Right lobe of liver (tissue), 6 donors: ENCODE data around the gene NASP. TPM values are rescaled to one million over a fixed set of nuclear protein-coding genes. Genes with fewer than 3 reads are reported as not detected.
"Not testable (repeated sequence)": the region's sequence is repeated elsewhere in the genome, so short reads cannot be mapped to it uniquely, and the experiment has no call there.

Experiments used
- ATAC-seq, 4 donors: fragments of 200-7000 bp; cut with Tn5 transposase; one replicate each; pipeline ENCODE4 v1.9.1; 2020; ENCODE audit warnings: mild to moderate bottlenecking in 4 of 4, moderate library complexity in 4 of 4
- DNase-seq, 3 donors: peaks; one replicate each; pipeline ENCODE4 v3.0.0-alpha.2; 2020
- H3K27ac ChIP-seq, 3 donors: fragments of 200-600 bp; one replicate each; pipeline ENCODE4 v1.8.0; 2022
- H3K27me3 ChIP-seq, 2 donors: fragments of 200-600 bp; one replicate each; pipeline ENCODE4 v1.8.0; 2022
- H3K36me3 ChIP-seq, 4 donors: fragments of 200-600 bp; sonication (generic) in 1 of 4; one replicate each; pipeline versions ENCODE4 v1.5.1 to v1.8.0; 2017 to 2022; ENCODE audit warnings: control low read depth in 1 of 4
- H3K4me1 ChIP-seq, 4 donors: fragments of 200-600 bp; sonication (generic) in 1 of 4; one replicate each; pipeline versions ENCODE4 v1.5.1 to v1.8.0; 2017 to 2022; ENCODE audit warnings: control low read depth in 1 of 4
- H3K4me3 ChIP-seq, 3 donors: fragments of 200-600 bp; one replicate each; pipeline ENCODE4 v1.8.0; 2022
- H3K9me3 ChIP-seq, 4 donors: fragments of 200-600 bp; sonication (generic) in 1 of 4; one replicate each; pipeline versions ENCODE4 v1.5.1 to v1.8.0; 2017 to 2022; ENCODE audit warnings: control low read depth in 1 of 4
- POLR2A ChIP-seq: fragments of 450-650 bp; IDR thresholded peaks from one replicate; pipeline ENCODE4 v1.6.1; 2017; ENCODE audit warnings: antibody characterized with exemption, mild to moderate bottlenecking
- WGBS: methylation state at CpG from one replicate; pipeline ENCODE4 v1.1.6; 2018; ENCODE audit warnings: low coverage, low lambda C conversion rate; ENCODE audit not compliant: insufficient coverage; ENCODE audit errors: missing lambda C conversion rate; 5-methylcytosine and 5-hydroxymethylcytosine counted together
- intact Hi-C, 2 donors: fragments of 100-400 bp; cut with DNase I; formaldehyde crosslinking; loops; one replicate each; pipeline versions ENCODE4 v1.11.2 to v1.14.1; 2022
- total RNA-seq, 6 experiments: library from RNA; depleted of rRNA in 2 of 6; stranded (reverse); fragments of >200 nt in 2 of 6; fragmentation: NEBNext Ultra II Directional in 3 of 6; extraction: Animal tissue kit (Norgen Biotek cat#: 25700) in 3 of 6; gene quantifications; one replicate each; pipeline versions ENCODE4 v1.1.0 to v1.2.4, GENCODE V29; 2016 to 2023
- TF ChIP-seq, protein P1 (sequence below), 4 donors: fragments of 200-600 bp in 3 of 4; fragments of 450-650 bp in 1 of 4; IDR thresholded peaks; one replicate each; pipeline versions ENCODE4 v1.5.1 to v1.8.0; 2016 to 2022; ENCODE audit warnings: antibody characterized with exemption in 4 of 4, mild to moderate bottlenecking in 2 of 4
- donor health status: DM: no; HTN: yes; CAD: no.
- donor health status: DM: no; HTN: no; CAD: no.
- donor health status: DM: no; HTN: no; CAD: no.
- donor health status: DM: no; HTN: yes; CAD: no.
- donor health status: DM: no; HTN: yes; CAD: no.

The NASP gene
- total RNA-seq, 6 experiments from 2014 or later, result 21.8 to 31.9 (median 26.1) TPM

DNA sequence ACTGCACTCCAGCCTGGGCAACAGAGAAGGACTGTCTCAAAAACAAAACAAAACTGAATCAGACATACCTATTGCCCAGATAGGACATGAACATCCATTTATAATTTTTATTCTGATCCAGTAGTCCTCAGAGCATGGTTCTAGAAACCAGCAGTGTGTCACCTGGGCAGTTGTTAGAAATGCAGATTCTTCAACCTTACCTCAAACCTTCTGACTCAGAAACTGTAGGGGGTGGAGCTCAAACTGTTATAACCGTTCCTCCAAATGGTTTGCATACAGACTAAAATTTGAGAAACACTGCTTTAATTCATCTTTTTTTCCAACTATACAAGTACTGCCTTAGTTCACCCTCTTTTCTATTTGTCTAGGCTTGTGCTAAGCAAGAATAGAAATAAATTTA is 6.0 kb downstream of the NASP start:
- Histone ChIP-seq H3K27ac (no peak overlapping the region), H3K27me3 (no peaks in the 10 kb centered on the region), H3K4me3 (no peak overlapping the region), H3K4me1 (peaks cover 0 to 15% (median 3%) of the 10 kb centered on the region in 4 donors), H3K9me3 (no peaks in the 10 kb centered on the region), H3K36me3 (peaks cover 0 to 14% (median 4%) of the 10 kb centered on the region in 4 donors)
- WGBS, result 13% methylated on average over 1 of the region's 1 CpG
- intact Hi-C loops, result no loop called here
- DNase-seq (no peak), ATAC-seq (peak in 3 of 4 donors; percentile 7 to 10 (median 7))
- TF ChIP-seq, protein P1, sequence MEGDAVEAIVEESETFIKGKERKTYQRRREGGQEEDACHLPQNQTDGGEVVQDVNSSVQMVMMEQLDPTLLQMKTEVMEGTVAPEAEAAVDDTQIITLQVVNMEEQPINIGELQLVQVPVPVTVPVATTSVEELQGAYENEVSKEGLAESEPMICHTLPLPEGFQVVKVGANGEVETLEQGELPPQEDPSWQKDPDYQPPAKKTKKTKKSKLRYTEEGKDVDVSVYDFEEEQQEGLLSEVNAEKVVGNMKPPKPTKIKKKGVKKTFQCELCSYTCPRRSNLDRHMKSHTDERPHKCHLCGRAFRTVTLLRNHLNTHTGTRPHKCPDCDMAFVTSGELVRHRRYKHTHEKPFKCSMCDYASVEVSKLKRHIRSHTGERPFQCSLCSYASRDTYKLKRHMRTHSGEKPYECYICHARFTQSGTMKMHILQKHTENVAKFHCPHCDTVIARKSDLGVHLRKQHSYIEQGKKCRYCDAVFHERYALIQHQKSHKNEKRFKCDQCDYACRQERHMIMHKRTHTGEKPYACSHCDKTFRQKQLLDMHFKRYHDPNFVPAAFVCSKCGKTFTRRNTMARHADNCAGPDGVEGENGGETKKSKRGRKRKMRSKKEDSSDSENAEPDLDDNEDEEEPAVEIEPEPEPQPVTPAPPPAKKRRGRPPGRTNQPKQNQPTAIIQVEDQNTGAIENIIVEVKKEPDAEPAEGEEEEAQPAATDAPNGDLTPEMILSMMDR (IDR thresholded peaks at IDR 0.05), result no peak
- no peak for TF ChIP-seq POLR2A

DNA sequence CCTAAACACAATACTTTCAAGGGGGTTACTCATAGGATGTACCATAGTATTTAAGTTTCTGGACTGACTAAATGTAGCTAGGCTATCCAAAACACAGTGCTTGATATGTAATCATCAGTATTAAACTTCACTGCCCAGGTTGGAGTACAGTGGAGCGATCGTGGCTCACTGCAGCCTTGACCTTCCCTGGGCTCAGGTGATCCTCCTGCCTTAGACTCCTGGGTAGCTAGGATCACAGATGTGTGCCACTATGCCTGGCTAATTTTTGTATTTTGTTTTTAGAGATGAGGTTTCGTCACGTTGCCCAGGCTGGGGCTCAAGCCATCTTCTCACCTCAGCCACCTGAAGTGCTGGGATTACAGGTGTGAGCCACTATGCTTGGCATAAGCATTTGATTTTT is 10.6 kb downstream of the NASP start:
- Histone ChIP-seq H3K36me3 (peaks cover 0 to 14% (median 4%) of the 10 kb centered on the region in 4 donors), H3K27me3 (no peaks in the 10 kb centered on the region), H3K9me3 (no peaks in the 10 kb centered on the region), H3K27ac (no peak overlapping the region), H3K4me3 (no peak overlapping the region), H3K4me1 (peaks cover 0 to 6% (median 0%) of the 10 kb centered on the region in 4 donors)
- ATAC-seq (no peak), DNase-seq (no peak)
- no peak for TF ChIP-seq POLR2A
- TF ChIP-seq, protein P1 (IDR thresholded peaks at IDR 0.05), result no peak
- intact Hi-C loops, result no loop called here
- WGBS, result 80% methylated on average over 1 of the region's 4 CpGs

DNA sequence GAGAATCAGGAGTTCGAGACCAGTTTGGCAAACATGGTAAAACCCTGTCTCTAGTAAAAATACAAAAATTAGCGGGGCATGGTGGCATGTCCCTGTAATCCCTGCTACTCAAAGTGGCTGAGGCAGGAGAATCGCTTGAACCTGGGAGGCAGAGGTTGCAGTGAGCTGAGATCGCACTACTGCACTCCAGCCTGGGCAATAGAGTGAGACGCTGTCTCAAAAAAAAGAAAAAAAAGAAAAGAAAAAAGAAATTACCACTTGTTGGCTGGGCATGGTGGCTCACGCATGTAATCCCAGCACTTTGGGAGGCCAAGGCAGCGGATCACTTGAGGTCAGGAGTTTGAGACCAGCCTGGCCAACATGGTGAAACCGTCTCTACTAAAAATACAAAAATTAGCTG is 12.9 kb downstream of the NASP start:
- H3K9me3 ChIP-seq, H3K27ac ChIP-seq, H3K4me1 ChIP-seq, H3K4me3 ChIP-seq, H3K27me3 ChIP-seq, DNase-seq, ATAC-seq, intact Hi-C loops: not testable (repeated sequence)
- peaks cover 0 to 14% (median 4%) of the 10 kb centered on the region in 4 donors for H3K36me3 ChIP-seq
- 94% methylated on average over 6 of the region's 8 CpGs for WGBS

DNA sequence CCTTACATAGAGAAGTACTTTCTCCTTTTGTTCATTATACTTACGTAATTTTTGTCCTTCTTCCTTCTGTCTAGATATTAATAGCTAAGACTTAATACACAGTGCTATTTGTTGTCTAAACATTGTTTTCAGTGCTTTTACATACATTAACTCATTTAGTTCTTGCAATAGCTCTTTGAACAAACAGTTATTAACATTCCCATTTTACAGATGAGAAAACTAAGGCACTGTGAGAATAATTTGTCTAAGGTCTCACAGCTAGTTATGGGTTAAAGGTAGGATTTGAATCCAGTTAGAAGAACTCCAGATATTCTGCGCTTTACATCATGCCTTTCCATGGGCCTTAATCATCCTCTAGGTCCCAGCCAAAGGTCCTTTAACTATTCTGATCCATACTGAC is 20.4 kb downstream of the NASP start:
- 93% methylated on average over 2 of the region's 2 CpGs for WGBS
- no peaks in the 10 kb centered on the region for H3K4me1 ChIP-seq
- H3K27me3 ChIP-seq, result no peaks in the 10 kb centered on the region
- no peak overlapping the region for H3K4me3 ChIP-seq
- no peak overlapping the region for H3K27ac ChIP-seq
- ATAC-seq (no peak), DNase-seq (no peak)
- TF ChIP-seq, protein P1 (IDR thresholded peaks at IDR 0.05), result no peak
- no peak for TF ChIP-seq POLR2A
- H3K9me3 ChIP-seq, result no peaks in the 10 kb centered on the region
- intact Hi-C loops, result no loop called here
- peaks cover 0 to 22% (median 0%) of the 10 kb centered on the region in 4 donors for H3K36me3 ChIP-seq

DNA sequence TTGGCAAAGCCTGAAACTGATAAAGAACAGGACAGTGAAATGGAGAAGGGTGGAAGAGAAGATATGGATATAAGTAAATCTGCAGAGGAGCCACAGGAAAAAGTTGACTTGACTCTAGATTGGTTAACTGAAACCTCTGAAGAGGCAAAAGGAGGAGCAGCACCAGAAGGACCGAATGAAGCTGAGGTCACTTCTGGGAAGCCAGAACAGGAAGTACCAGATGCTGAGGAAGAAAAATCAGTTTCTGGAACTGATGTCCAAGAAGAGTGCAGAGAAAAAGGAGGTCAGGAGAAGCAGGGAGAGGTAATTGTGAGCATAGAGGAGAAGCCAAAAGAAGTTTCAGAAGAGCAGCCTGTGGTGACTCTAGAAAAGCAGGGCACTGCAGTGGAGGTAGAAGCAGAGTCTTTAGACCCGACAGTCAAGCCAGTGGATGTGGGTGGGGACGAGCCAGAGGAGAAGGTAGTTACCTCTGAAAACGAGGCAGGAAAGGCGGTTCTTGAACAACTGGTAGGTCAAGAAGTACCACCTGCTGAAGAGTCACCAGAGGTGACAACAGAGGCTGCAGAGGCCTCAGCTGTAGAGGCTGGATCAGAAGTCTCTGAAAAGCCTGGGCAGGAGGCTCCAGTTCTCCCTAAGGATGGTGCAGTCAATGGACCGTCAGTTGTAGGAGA is 23.7 kb downstream of the NASP start:
- intact Hi-C loops, result no loop called here
- H3K27ac ChIP-seq, result no peak overlapping the region
- H3K27me3 ChIP-seq, result no peaks in the 10 kb centered on the region
- ATAC-seq (peak in 2 of 4 donors; percentile 34), DNase-seq (no peak)
- H3K4me1 ChIP-seq, result no peaks in the 10 kb centered on the region
- H3K9me3 ChIP-seq, result no peaks in the 10 kb centered on the region
- no peak overlapping the region for H3K4me3 ChIP-seq
- WGBS, result 62% methylated on average over 6 of the region's 6 CpGs
- TF ChIP-seq, protein P1 (IDR thresholded peaks at IDR 0.05), result no peak
- no peak for TF ChIP-seq POLR2A
- H3K36me3 ChIP-seq, result peaks cover 0 to 22% (median 0%) of the 10 kb centered on the region in 4 donors
